ENCODE measurements around the gene CDK5. TPM values are rescaled to one million over a fixed set of nuclear protein-coding genes. Genes with fewer than 3 reads are reported as not detected.

Gene CDK5
- total and polyA plus RNA-seq, 9 of the 15 experiments (the other 6 are each of a cell fraction or from before 2014, with no cell fraction given): 3.2 to 38.0 (median 27.5) TPM

- TF ChIP-seq ZNF609 (CRISPR knock-in tag; IDR thresholded peaks at IDR 0.05; ENCODE audit: borderline replicate concordance): no peak
- no peak for TF ChIP-seq ATF1 (CRISPR knock-in tag; IDR thresholded peaks at IDR 0.05)
- no peak for TF ChIP-seq ATF1 (tag; IDR thresholded peaks at IDR 0.05)
- TF ChIP-seq MCM2 (IDR thresholded peaks at IDR 0.05; ENCODE audit: low read depth): no peak
- no peak for TF ChIP-seq THAP7 (CRISPR knock-in tag; IDR thresholded peaks at IDR 0.05)
- TF ChIP-seq LEF1 (IDR thresholded peaks at IDR 0.05): 0 out of 2 replicates have a peak, but pooled peaks have one; percentile 5
- TF ChIP-seq NKRF (IDR thresholded peaks at IDR 0.05; ENCODE audit: borderline replicate concordance): no peak
- no peak for TF ChIP-seq HDGF (IDR thresholded peaks at IDR 0.05)
- peak; percentile 40; the same call in 1 of the 2 replicates for TF ChIP-seq ZNF668 (CRISPR knock-in tag; IDR thresholded peaks at IDR 0.05)
- TF ChIP-seq PHF21A (IDR thresholded peaks at IDR 0.05; ENCODE audit: borderline replicate concordance, low read depth): no peak
- no peak for TF ChIP-seq CHD4 (IDR thresholded peaks at IDR 0.05; ENCODE audit: insufficient read depth, insufficient replicate concordance, low read depth, low read length, poor library complexity, severe bottlenecking)
- TF ChIP-seq STAT5A (IDR thresholded peaks at IDR 0.05; ENCODE audit: borderline replicate concordance, low read length): no peak
- TF ChIP-seq ZNF639 (CRISPR knock-in tag; conservative IDR thresholded peaks at IDR 0.05 in 1 of 2, IDR thresholded peaks at IDR 0.05 in 1 of 2): no peak
- no peak for TF ChIP-seq GMEB1 (CRISPR knock-in tag; IDR thresholded peaks at IDR 0.05)
- no peak for TF ChIP-seq ZNF507 (tag; conservative IDR thresholded peaks at IDR 0.05)
- peak in 1 of 2 experiments; percentile 30; a peak in 2 of 4 replicates for TF ChIP-seq MLLT1 (IDR thresholded peaks at IDR 0.05)
These were observed 28.7 kb downstream of the CDK5 start (continued) for GRCh38 chr7:151028948-151029501.

All from K562 (cell line).